ENCODE results near the gene MAGI2.

GRCh38 chr7:78649236-78649635 is 804.2 kb downstream of the MAGI2 start:
- no peak for TF ChIP-seq CTCF (IDR thresholded peaks at IDR 0.05; ENCODE audit: insufficient read depth, low read length, poor library complexity, severe bottlenecking)
- TF ChIP-seq EZH2phosphoT487 (conservative IDR thresholded peaks at IDR 0.05; ENCODE audit: low read length), result no peak
